HG03135 (cell line): Measurements from ENCODE around the gene NBPF10.
"Not testable (repeated sequence)": the region's sequence is repeated elsewhere in the genome, so short reads cannot be mapped to it uniquely, and the experiment has no call there.

Experiments
- ATAC-seq: cut with Tn5 transposase; IDR thresholded peaks from one replicate; pipeline ENCODE4 v1.9.1; 2021; ENCODE audit warnings: mild to moderate bottlenecking, moderate library complexity; ENCODE audit not compliant: unreplicated experiment

The NBPF10 gene, protein sequence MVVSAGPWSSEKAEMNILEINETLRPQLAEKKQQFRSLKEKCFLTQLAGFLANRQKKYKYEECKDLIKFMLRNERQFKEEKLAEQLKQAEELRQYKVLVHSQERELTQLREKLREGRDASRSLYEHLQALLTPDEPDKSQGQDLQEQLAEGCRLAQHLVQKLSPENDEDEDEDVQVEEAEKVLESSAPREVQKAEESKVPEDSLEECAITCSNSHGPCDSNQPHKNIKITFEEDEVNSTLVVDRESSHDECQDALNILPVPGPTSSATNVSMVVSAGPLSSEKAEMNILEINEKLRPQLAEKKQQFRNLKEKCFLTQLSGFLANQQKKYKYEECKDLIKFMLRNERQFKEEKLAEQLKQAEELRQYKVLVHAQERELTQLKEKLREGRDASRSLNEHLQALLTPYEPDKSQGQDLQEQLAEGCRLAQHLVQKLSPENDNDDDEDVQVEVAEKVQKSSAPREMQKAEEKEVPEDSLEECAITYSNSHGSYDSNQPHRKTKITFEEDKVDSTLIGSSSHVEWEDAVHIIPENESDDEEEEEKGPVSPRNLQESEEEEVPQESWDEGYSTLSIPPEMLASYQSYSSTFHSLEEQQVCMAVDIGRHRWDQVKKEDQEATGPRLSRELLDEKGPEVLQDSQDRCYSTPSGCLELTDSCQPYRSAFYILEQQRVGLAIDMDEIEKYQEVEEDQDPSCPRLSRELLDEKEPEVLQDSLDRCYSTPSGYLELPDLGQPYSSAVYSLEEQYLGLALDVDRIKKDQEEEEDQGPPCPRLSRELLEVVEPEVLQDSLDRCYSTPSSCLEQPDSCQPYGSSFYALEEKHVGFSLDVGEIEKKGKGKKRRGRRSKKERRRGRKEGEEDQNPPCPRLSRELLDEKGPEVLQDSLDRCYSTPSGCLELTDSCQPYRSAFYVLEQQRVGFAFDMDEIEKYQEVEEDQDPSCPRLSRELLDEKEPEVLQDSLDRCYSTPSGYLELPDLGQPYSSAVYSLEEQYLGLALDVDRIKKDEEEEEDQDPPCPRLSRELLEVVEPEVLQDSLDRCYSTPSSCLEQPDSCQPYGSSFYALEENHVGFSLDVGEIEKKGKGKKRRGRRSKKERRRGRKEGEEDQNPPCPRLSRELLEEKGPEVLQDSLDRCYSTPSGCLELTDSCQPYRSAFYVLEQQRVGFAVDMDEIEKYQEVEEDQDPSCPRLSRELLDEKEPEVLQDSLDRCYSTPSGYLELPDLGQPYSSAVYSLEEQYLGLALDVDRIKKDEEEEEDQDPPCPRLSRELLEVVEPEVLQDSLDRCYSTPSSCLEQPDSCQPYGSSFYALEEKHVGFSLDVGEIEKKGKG (N-terminal part only)

DNA sequence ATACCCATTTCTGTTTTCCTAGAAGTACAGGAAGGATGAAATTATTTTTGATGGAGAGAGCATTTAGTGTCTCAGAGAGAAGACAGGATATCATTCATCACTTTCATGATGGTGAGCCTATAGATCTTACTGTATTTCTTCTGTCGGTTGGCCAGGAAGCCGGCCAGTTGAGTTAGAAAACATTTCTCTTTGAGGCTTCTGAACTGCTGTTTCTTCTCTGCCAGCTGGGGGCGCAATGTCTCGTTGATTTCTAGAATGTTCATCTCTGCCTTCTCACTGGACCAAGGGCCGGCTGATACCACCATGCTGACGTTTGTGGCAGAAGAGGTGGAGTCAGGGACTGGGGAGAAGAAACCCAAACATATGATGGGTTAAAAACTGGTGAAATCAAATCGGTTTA, at the start of gene NBPF10:
TSS of gene NBPF10 (minus strand) at position 340 of the 400 bp plus-strand sequence. CDS start at position 305, 35 bp downstream.
- ATAC-seq: not testable (repeated sequence)

DNA sequence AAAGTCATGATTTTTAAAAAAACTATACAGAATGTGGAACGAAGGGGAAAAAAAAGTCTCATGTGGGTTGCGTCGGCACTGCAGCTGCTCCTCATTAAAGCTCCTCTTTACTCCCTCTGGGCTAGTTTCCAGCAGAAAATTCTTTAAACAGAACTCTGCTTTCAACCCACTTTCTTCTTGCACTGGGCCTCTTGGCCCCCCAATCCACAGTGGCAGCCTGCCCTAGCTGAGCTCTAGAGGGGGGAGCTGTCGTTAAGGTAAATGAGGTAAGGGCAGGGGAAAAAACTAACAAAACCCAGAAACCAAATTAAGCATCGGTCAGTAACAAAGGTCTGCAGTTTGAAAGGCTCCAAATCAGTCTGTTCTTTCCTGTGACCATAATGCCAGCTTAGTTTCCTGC, 29.9 kb upstream of the NBPF10 start:
- ATAC-seq: not testable (repeated sequence)

DNA sequence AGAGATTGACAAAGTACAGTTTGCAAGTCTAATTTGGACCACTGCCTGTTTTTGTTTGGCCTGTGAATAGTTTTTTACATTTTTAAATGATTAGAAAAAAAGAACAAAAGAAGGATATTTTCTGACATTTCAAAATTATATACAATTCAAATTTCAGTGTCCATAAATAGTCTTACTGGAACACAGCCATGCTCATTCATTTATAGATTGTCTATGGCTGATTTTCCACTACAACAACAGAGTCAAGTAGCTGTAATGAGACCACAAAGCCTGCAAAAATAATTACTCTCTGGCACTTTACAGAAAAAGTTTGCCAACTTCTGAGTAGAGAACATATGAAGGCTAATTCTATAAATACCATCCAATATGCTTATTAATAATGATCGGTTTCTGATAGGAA, 23.1 kb upstream of the NBPF10 start:
- ATAC-seq: not testable (repeated sequence)

DNA sequence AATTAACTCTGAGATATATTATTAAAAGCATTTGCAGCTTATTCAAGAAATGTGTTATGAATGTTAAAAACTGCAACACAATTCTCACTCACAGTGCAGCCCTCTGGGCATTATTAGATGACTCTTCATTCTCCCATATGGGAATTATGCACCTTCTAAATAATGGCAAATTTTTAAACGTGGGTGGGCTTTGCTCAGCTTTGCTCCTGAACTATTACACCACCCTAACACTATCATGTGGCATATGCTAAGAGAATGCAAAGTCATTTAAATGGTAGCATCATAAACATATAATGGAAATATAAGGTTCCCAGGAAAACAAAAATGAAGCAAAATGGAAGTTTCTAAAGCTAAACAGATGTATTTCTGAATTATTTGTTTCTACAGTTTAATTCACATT, 22.7 kb upstream of the NBPF10 start:
- not testable (repeated sequence) for ATAC-seq
